SK-N-SH (cell line): ENCODE results near the gene MACROD2.

ENCODE experiments used
- CHD2 ChIP-seq: fragments of 150-350 bp; IDR thresholded peaks from 2 replicates; pipeline ENCODE4 v1.6.1; 2018; ENCODE audit warnings: low read length; ENCODE audit not compliant: partially characterized antibody
- CTCF ChIP-seq: fragments of 200-600 bp; sonication (generic); IDR thresholded peaks from 2 replicates; pipeline ENCODE4 v1.6.1; 2017; ENCODE audit warnings: antibody characterized with exemption, mild to moderate bottlenecking, moderate library complexity
- EP300 ChIP-seq, 2 experiments: IDR thresholded peaks; 2 replicates each; pipeline versions ENCODE4 v1.4.0 to v1.6.1; 2012; ENCODE audit warnings: borderline replicate concordance in 1 of 2, low read depth in 1 of 2, low read length in 1 of 2
- FOSL2 ChIP-seq: IDR thresholded peaks from 2 replicates; pipeline ENCODE4 v1.4.0; 2012; ENCODE audit warnings: low read depth, mild to moderate bottlenecking, moderate library complexity, borderline replicate concordance
- GABPA ChIP-seq: IDR thresholded peaks from 2 replicates; pipeline ENCODE4 v1.4.0; 2012; ENCODE audit warnings: low read depth, mild to moderate bottlenecking
- GATA2 ChIP-seq: sonication (generic); formaldehyde crosslinking; IDR thresholded peaks from 2 replicates; pipeline ENCODE4 v1.5.0; 2020; ENCODE audit warnings: mild to moderate bottlenecking, missing genetic modification reagents
- JUND ChIP-seq: IDR thresholded peaks from 2 replicates; pipeline ENCODE4 v1.4.0; 2012
- PBX3 ChIP-seq: IDR thresholded peaks from 2 replicates; pipeline ENCODE4; 2012
- POLR2AphosphoS5 ChIP-seq: IDR thresholded peaks from 2 replicates; pipeline ENCODE4 v1.6.1; 2012; ENCODE audit warnings: low read depth, low read length
- SIN3A ChIP-seq: IDR thresholded peaks from 2 replicates; pipeline ENCODE4 v1.6.1; 2012; ENCODE audit warnings: low read depth, mild to moderate bottlenecking, low read length, moderate library complexity, borderline replicate concordance
- SMC3 ChIP-seq: IDR thresholded peaks from 2 replicates; pipeline ENCODE4 v1.6.1; 2012; ENCODE audit warnings: low read depth, low read length, improper control_type of control experiment
- TAF1 ChIP-seq: IDR thresholded peaks from 2 replicates; pipeline ENCODE4 v1.6.1; 2012; ENCODE audit warnings: low read depth, mild to moderate bottlenecking, low read length, moderate library complexity, borderline replicate concordance

- no peak for TF ChIP-seq CTCF
- TF ChIP-seq PBX3: no peak
- TF ChIP-seq POLR2AphosphoS5: no peak
- TF ChIP-seq GATA2: no peak
- no peak for TF ChIP-seq EP300 (IDR thresholded peaks at IDR 0.05; ENCODE audit: borderline replicate concordance in 1 of 2, low read depth in 1 of 2, low read length in 1 of 2)
- no peak for TF ChIP-seq SMC3
- TF ChIP-seq JUND: no peak
- TF ChIP-seq FOSL2: no peak
- no peak for TF ChIP-seq TAF1
- no peak for TF ChIP-seq GABPA
- no peak for TF ChIP-seq CHD2
- no peak for TF ChIP-seq SIN3A
Measured at GRCh38 chr20:15921930-15922329, 1926.6 kb downstream of the MACROD2 start.
